Measurements from ENCODE around the gene JAM3.
A peak's percentile ranks its signal among the peaks of the same experiment; 100 is the strongest.
"Not testable (repeated sequence)": the region's sequence is repeated elsewhere in the genome, so short reads cannot be mapped to it uniquely, and the experiment has no call there.

Gene JAM3

DNA sequence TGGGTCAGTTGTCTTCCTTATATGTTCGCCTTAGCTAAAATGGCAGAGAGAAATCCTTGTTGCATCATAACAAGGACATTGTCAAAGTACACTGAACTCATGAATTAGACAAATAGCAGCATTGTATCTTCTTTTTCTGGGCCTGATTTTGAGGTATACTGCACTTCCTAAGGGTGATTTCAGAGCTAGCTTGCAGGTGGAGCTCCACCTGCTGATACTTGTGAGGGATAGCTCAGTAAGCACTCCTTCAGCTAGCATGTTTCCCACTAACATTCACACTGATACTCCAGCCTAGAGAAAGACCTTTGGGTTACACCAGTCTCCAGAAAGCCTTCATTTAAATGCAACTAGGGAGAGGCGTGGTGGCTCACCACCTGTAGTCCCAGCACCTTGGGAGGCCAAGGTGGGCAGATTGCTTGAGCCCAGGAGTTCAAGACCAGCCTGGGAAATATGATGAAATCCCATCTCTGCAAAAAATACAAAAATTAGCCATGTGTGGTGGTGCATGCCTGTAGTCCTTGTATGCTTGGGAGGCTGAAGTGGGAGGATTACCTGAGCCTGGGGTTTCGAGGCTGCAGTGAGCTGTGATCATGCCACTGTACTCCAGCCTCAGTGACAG is 29.8 kb downstream of the JAM3 start:
- DNase-seq: no peak

DNA sequence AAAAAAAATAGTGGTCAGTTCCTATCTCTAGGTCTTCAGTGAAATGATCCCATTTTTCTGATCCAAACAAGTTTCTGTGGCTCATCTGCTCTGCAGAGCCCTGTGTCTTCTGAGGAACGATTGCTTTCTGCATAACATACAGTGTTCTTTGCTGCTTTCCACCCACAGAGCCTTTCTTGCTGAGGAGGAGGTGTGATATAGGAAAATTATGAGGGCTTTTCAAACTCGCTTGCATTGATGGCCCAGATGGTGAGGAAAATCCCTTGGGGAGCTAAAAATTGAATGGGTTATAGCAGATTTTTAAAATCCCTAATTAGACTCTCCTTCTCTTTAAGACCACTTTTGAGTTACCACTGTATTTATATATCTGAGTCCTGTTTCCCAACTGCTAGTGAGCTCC is 31.3 kb downstream of the JAM3 start:
- no peak for DNase-seq

DNA sequence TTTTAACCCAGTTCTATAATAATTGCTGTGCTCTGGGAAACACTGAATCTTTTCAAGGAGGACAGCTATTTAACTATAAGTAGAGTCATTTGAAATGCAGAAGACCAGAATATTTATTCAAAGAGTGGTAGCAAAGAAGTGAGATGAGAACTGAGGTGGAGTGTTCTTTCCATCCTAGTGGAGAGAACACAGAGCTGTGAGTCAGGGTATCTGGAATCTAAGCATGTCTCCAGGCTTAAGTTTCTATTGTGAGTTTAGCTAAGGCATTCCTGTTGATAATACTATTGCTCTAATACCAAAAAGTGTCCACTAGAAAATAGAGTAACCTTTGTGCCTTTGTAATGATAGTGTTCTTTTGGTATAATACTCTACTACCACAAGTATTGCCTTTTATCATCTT is 32.4 kb downstream of the JAM3 start:
- DNase-seq: no peak

DNA sequence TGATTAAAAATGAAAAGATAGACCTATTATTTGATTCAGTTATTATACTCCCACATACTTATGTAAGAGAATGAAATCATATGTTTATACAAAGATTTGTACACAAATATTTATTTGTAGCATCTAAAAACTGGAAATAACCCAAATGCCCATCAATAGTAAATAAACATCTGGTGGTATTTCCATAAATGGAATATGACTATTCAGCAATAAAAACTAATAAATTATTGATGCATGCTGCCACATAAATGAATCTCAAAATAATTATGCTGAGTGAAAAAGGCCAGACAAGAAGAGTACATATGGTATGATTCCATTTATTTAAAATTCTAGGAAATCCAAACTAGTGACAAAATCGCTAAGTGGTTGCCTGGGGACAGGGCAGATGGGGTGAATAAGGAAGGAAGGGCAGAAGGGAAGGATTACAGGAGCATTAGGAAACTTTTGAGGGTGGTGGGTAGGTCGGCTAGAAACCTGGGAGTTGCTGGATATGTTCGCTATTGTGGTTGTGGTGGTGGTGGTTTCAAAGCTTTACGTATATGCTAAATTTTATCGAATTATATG is 41.5 kb downstream of the JAM3 start:
- DNase-seq: no peak

DNA sequence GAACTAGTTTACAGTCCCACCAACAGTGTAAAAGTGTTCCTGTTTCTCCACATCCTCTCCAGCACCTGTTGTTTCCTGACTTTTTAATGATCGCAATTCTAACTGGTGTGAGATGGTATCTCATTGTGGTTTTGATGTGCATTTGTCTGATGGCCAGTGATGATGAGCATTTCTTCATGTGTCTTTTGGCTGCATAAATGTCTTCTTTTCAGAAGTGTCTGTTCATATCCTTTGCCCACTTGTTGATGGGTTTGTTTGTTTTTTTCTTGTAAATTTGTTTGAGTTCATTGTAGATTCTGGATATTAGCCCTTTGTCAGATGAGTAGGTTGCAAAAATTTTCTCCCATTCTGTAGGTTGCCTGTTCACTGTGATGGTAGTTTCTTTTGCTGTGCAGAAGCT is 44.9 kb downstream of the JAM3 start:
- not testable (repeated sequence) for DNase-seq

DNA sequence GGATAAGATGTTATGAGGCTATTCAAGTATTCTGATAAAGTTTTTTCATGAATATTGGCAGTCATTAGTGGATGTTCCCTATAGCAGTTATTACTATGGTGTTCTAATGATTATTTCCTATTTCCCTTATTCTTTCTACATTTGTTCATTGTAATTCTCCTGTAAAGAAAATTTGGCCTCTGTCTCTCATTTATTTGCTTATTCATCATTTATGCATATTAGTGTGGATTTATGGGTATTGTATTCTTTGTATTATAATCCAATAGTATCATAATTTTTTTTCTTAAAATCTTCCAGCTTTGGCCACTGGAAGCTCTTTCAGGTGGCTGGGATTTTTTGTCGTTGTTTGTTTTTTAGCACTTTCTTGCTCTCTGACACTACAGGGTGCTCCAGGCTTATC is 47.3 kb downstream of the JAM3 start:
- no peak for DNase-seq

DNA sequence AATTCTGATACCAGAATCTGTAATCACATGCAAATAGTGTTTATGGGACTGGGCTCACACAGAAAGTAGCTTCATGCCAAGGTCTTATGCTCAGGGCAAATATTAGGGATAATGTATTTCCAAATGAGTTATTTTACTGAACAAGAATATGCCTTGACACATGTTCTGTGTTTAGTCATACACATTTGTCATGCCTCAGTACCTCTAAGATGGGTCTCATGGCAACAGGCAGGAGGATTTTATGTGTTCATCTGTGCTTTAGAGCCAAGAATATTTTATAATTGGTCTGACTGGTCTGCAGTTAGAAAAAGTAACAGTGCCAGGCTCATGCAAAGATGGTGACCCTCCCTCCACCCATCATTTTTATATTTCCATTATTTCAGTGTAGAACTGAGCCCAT is 49.1 kb downstream of the JAM3 start:
- no peak for DNase-seq

DNA sequence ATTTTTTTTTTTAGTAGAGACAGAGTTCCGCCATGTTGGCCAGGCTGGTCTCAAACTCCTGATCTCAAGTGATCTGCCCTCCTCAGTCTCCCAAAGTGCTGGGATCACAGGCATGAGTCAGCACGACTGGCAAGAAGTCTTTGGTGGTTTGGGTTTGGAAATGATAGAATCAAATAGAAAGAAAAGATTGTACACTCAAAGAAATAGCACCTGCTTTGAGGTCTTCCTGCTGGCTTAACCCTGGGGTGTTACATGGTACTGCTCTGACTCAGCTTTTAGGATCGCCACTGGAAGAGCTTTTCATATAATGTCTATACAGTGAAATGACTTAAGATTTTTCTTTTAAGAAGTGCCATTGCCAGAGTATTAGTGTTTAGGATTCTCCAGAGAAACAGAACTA is 50.2 kb downstream of the JAM3 start:
- DNase-seq: no peak

DNA sequence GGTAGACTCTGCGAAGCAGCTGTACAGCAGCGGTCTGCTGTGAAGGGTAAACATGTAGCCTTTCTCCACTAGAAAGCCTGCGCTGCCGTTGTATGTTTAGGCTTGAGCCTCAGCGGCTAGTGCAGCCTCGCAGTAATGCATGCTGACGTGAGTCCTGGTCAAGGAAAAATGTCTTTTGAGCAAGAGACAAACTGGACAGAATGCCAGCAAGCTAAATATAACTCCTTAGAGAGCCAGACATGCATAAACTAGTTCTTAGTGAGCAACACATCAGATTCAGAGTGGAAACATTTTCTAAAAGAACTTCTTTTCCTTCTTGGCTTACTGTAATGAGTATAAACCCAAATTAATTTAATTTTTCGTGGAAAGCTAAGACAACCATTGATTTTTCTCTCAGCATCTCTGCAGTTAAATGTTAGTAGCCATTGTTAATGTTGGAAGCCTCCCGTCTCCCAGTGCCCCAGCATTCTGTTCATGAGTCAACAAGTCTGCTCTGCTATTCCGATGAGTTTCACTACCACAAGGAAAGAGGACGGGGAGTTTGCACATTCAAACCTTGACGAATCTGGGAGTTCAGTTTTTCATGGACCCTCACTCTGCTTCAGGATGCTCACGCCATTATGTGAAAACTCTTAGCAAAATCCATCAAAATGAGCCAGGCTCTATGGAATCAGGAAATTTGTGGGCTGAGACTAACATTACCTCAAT is 51.4 kb downstream of the JAM3 start:
- peak in 26 of 51 donors; percentile 6 to 81 (median 32) for DNase-seq

DNA sequence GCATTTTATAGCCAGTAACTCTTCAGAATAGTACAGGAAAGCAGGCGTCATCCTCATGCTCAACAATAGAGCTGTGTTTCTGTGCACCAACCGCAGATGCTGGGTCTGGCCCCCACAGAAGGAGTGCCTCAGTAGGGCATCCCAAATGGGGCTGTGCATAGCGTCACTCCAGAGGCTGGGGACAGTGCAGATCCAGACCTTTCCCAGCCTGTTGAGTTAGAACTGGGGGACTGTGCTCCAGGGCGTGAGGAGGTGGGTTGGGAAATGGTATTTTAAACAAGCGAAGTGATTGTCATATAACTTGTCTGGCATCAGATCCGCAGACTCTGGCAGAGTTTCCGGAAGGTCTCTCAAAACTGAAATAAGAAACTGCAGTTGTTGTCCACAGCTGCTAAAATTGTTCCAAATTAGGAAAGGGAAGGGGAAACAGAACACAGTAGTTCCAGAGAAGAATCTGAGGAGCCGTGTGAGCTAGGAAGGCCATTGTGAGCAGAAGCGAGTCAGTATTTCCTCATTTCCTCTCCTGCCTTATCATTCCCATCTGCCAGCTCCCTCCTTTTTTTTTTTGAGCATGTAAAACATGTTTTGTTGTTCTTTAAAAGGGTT is 52.2 kb downstream of the JAM3 start:
- peak in 42 of 51 donors; percentile 13 to 86 (median 52) for DNase-seq

DNA sequence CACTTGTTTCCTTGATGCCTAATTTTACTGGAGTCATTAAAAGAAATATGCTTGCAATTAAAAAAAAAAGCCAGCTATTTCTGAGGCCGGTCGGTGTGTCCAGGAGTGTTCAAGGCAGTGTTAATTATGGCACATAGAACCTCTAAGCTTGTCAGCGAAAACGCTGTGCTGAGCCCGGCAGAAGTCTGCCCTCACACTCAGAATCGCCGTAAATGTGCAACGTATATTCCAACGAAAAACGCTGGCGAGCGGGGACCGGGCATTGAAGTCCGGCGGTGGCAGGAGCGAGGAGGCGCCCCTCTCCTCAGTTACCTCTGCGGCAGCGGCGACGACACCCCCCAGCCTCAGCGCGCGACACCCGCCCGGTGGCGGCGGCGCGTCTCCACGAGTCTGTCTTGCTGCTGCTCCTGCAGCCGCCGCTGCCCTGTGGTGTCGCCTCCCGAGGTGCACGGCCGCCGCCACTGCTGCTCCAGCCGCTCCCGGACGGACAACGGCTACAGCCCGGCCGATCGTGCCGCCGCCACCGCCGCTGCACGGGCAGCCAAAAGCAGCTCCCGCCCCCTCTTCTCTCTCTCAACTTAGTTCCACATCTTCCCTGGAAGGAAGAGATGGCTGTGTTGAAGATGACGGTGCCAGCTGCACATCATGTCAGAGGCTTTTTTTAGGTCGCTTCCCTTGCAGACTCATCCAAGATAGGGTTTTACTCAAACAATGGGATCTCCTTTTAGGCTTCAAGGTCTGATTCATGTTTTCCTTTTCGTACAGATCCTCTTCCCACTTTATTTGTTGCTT is 56.0 kb downstream of the JAM3 start:
- DNase-seq: peak in 40 of 51 donors; percentile 10 to 81 (median 51)

DNA sequence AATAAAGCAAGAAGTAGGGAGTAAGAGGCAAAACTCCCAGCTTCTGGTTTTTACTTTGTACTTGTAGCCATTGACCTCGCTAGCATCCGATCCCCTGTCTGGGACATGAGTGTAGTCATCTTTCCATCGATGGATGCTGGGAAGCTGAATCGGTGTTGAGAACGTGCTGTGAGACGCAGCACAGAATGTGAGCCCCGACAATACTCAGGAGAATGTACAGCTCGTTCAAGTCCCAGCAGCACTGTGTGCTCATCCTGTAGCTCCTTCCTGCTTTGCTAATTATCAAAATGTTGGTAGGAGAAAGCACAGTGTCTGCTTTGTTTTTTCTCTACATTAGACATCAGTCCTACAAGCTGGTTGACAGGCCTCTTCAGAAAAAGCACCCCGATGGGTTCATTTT is 56.6 kb downstream of the JAM3 start:
- DNase-seq: peak in 8 of 51 donors; percentile 13 to 81 (median 35)

DNA sequence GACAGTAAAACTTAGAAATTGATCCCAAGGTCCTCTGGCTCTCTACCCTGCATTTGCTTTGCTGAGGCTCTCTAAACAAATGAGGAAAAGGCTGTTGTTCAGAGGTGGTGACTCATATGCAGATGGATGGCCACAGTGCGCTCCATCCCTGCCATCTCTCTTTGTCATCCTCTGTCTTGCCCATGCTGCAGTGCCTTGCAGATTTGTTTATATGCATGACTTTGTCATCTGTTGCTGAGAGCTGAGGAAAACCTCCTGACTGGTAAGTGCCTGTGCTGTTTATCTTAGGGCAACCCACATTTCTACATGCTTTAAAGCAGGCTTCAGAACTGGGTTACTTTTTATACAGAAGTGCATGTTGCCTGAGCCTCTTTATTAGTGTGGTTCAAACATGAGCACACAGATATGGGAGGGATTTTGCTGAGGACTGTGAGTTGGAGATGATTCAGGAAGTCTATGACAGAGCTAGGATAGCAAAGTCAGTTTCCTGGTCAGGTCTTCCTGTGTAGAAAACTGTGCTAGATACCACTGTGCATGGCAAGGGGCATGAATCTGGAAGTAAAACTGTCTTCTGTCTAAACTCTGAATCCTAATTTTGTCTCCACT is 57.4 kb downstream of the JAM3 start:
- DNase-seq: peak in 30 of 51 donors; percentile 20 to 82 (median 51)

DNA sequence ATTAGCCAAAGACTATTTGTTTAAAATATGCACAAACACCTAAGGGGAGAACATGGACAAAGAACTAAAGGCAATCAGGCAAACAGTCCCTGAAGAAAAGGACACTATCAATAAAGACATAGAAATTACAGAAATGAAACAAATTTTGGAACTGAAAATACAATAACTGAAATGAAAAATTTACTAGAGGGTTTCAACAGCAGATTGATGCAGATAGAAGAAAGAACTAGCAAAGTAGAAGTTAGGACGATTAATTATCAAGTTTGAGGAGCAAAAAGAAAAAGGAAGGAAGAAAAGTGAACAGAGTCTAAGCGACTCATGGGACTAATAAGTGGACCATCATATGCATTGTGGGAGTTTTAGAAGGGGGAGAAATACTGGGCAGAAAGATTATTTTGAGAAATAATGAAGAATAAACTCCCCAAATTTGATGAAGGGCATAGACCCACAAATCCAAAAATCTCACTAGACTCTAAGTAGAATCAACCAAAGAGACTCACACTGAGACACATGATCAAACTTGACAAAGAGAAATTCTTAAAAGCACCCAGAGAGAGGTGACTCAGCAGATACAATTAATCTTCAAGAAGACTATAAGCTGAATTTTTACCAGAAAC is 62.9 kb downstream of the JAM3 start:
- DNase-seq: no peak

DNA sequence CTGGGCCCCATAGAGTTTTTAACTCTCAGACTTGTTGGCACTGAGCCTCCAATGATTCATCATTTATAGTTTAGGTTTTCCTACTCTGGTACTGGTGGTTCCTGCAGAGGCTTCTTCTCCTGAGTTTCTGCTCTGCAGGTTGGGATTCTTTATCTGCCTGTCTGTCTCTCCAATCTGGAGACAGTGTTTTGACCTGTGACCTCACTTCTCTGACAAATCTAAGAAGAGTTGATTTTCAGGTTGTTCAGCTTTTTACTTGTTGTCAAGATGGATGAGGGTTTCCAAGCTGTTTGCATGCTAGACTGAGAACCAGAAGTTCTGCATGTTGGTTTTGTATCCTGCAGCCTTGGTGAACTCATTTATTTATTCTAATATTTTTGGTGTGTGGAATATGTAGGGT is 63.9 kb downstream of the JAM3 start:
- DNase-seq: no peak

DNA sequence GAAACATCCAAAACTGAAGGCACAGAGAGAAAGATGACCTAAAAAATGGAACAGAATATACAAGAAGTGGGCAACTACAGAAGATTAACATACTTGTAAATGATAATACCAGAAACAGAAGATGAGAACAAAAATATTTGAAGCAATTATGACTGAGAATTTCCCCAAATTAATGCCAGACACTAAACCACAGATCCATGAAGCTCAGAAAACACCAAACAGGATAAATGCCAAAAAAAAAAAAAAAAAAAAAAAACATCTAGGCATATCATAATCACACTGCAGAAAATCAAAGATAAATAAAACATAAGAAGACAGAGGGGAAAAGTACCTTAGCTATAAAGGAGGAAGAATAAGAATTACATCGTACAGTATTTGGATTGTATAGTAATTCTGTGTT is 65.3 kb downstream of the JAM3 start:
- DNase-seq: no peak

DNA sequence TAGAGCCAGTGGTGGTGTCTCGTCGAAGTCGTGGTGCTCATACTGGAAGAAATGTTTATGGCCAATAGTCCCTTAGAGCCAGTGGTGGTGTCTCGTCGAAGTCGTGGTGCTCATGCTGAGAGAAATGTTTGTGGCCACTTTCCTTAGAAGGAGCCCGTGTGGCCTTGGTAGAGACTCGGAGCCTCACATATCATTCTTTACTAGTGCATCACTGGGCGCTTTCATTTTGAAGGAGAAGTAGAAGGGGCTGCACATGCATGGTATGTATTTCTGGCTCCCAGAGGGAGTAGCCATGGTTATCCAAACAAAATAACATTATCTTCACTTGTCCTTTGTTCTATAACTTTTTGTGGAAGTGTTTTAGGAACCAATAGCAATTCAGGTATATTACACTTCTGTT is 69.5 kb downstream of the JAM3 start:
- no peak for DNase-seq

DNA sequence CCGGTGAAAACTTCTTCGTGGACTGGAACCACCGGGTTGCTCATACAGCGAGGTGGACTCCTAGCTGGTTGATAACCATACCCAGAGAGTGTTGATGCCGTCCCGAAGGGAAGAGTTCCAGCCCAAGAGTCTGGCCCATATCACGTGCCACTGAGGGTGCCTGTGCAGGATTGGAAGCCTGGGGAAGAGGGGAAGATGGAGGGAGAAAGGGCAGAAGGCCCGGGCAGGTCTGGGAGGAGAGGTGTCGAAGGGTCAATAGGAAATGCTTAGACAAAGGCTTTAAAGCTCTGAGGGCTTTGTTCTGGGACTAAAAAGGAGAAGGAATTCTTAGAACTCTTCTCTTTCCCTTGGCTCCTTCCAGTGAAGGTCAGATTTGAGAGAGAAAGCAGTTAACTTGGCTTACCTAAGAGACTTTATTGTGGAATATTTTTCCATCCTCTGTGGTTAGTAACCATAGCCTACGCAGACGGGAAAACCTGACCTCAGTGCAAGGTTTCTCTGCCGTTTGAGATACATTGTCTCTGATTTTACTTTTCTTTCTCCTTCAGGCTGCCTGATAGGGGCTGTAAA is 70.5 kb downstream of the JAM3 start:
- peak in 1 of 51 donors; percentile 26 for DNase-seq

DNA sequence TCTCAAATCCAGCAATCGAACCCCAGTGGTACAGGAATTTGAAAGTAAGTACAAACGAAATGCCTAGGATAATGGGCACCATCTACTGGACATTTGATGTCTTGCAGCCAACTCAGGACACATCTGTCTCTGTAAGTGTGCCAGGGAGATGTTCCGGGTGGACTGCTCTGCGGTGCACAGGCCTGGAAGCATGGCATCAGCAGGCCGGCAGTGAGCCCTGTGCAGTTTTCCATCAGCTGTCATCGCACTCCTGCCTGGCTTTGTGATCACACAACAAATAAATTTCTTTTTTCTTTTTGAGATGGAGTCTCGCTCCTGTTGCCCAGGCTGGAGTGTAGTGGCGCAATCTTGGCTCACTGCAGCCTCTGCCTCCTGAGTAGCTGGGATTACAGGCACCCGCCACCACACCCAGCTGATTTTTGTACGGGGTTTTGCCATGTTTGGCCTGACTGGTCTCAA is 71.0 kb downstream of the JAM3 start:
- DNase-seq: peak in 38 of 51 donors; percentile 17 to 88 (median 62)

DNA sequence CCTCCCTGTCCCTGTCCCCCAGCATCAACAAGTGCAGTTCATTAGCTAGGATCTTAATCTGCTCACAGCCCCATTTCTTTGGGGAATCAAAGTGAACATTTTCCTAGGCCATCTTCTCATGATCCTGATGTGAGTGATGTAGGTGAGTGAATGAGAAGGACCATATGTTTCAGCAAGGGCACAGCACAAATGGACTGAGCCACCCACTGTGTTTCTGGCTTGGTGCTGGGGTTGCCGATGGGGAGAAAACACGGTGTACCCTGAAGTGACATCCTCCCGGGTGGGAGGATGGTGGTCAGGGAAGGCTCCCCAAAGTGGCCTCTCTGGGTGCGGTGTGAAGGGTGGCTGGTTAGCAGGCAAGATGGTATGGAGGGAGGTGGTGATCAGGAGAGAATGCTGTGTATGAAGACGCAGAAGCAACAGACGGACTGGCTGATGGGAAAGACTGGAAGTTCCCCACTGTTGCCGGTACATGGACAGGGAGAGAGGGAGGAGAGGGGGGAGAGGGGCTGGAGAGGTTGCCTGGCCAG is 72.2 kb downstream of the JAM3 start:
- DNase-seq: no peak

Data from hypothalamus (tissue), 51 donors.